OCI-LY7 (cell line): ENCODE results near the gene PPM1J.

ENCODE experiments used
- EZH2phosphoT487 ChIP-seq: fragments of 200-600 bp; sonication (generic); IDR thresholded peaks from 2 replicates; pipeline ENCODE4 v1.6.1; 2018; ENCODE audit warnings: low read depth, borderline replicate concordance, mild to moderate bottlenecking, mixed run types, antibody characterized with exemption, low read length, moderate library complexity, mixed read lengths
- TF ChIP-seq, protein P1 (sequence below): fragments of 200-600 bp; sonication (generic); conservative IDR thresholded peaks from 2 replicates; pipeline ENCODE4 v1.5.1; 2014; ENCODE audit warnings: mild to moderate bottlenecking, antibody characterized with exemption, low read length, moderate library complexity, mixed read lengths

DNA sequence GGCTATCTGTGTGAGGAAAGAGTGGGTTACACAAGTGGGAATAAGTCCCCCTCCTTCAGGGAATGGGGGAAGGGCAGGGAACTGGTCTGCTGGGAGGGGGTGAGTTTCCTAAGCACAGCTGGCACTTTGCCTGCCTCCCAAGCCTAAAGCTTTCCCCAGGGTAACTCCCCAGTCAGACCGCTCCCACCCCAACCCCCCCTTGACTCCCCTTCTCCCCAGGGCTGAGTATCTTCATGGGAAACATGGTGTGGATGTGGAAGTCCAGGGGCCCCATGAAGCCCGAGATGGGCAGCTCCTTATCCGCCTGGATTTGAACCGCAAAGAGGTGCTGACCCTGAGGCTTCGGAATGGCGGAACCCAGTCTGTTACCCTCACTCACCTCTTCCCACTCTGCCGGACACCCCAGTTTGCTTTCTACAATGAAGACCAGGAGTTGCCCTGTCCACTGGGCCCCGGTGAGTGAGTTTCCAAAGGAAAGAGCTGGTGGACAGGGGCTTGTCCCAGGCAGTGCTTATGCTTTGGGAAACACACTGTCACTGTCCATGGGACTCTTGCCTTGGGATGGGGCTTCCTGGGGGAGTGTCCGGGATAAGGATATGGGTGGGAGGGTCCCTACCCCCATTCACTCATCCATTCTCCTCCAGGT lies 25.8 kb downstream of the PPM1J start:
- TF ChIP-seq, protein P1, sequence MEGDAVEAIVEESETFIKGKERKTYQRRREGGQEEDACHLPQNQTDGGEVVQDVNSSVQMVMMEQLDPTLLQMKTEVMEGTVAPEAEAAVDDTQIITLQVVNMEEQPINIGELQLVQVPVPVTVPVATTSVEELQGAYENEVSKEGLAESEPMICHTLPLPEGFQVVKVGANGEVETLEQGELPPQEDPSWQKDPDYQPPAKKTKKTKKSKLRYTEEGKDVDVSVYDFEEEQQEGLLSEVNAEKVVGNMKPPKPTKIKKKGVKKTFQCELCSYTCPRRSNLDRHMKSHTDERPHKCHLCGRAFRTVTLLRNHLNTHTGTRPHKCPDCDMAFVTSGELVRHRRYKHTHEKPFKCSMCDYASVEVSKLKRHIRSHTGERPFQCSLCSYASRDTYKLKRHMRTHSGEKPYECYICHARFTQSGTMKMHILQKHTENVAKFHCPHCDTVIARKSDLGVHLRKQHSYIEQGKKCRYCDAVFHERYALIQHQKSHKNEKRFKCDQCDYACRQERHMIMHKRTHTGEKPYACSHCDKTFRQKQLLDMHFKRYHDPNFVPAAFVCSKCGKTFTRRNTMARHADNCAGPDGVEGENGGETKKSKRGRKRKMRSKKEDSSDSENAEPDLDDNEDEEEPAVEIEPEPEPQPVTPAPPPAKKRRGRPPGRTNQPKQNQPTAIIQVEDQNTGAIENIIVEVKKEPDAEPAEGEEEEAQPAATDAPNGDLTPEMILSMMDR: no peak
- TF ChIP-seq EZH2phosphoT487: no peak
